Measurements from ENCODE around the gene ALB. TPM values are rescaled to one million over a fixed set of nuclear protein-coding genes. Genes with fewer than 3 reads are reported as not detected.

ALB gene
- total and polyA plus RNA-seq, 7 experiments from 2014 or later = 0.45 to 0.96 TPM; not detected in 5

DNA sequence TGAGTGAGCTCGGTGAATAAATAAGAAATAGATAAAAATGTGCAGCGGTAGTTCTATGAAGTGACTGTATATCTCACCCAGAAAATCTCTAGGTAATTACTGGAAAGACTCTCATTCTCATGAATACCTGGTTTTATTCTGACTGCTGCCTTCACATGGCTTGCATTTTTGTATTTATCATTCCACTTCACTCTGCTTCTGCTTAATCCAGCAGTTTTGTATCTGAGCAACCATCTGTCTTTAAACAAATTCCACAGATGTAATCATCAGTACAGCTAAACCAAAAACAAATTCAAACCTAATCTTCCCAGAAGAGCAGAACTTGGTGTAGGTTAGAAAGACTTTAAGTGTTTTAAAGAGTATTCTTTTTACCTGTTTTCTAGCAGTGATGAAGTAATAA, 11.2 kb upstream of the ALB start:
- DNase-seq (no peak), ATAC-seq (no peak)
- Mint-ChIP-seq H3K4me1 (no peaks in the 10 kb centered on the region), H3K36me3 (no peaks in the 10 kb centered on the region), H3K27me3 (peaks cover 0 to 22% (median 6%) of the 10 kb centered on the region in 5 donors), H3K9me3 (peaks cover 0 to 4% (median 0%) of the 10 kb centered on the region in 11 donors), H3K27ac (no peak overlapping the region), H3K4me3 (no peak overlapping the region)
- no peaks in the 10 kb centered on the region for H3K4me1 ChIP-seq (ENCODE audit: control insufficient read depth in 2 of 2, insufficient read depth in 2 of 2, low read length in 2 of 2)
- intact Hi-C loops (cut with micrococcal nuclease) = no loop called here
- POLR2A ChIA-PET = no interaction called here
- no peak overlapping the region for H3K4me3 ChIP-seq (ENCODE audit: low read length)
- H3K36me3 ChIP-seq (ENCODE audit: control insufficient read depth in 2 of 3, insufficient read depth in 3 of 3, low read length in 3 of 3) = no peaks in the 10 kb centered on the region
- H3K27ac ChIP-seq (ENCODE audit: low read depth, low read length) = no peak overlapping the region
- no peaks in the 10 kb centered on the region for H3K27me3 ChIP-seq (ENCODE audit: control insufficient read depth in 2 of 2, insufficient read depth in 2 of 2, low read length in 2 of 2)
- CTCF ChIA-PET = no interaction called here
- no peaks in the 10 kb centered on the region for H3K9me3 ChIP-seq (ENCODE audit: control insufficient read depth in 2 of 3, low read length in 3 of 3)

DNA sequence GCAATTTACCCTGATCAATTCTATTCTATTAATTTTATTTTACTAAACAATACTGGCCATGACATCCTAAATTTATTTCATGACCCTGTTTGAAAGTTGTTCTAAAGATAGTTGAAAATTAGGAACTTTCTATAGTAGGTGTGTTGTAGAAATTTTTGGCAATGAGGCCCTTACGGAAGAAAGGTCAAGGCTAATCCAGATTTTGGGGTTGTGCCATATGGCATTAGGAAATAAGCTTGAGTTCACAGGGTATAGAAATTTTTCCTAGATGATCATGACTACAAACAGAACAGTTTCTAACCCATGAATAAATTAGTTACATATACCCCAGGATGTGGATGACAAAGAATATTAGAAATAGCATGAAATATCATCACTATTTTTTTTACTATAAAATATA, 7.8 kb upstream of the ALB start:
- no peaks in the 10 kb centered on the region for H3K36me3 Mint-ChIP-seq
- POLR2A ChIA-PET = no interaction called here
- no peak overlapping the region for H3K4me3 Mint-ChIP-seq
- no peak overlapping the region for H3K4me3 ChIP-seq (ENCODE audit: low read length)
- H3K27me3 ChIP-seq (ENCODE audit: control insufficient read depth in 2 of 2, insufficient read depth in 2 of 2, low read length in 2 of 2) = no peaks in the 10 kb centered on the region
- no peaks in the 10 kb centered on the region for H3K4me1 Mint-ChIP-seq
- no peak for DNase-seq
- no peak for ATAC-seq
- intact Hi-C loops (cut with micrococcal nuclease) = no loop called here
- no peaks in the 10 kb centered on the region for H3K9me3 ChIP-seq (ENCODE audit: control insufficient read depth in 2 of 3, low read length in 3 of 3)
- H3K27ac ChIP-seq (ENCODE audit: low read depth, low read length) = no peak overlapping the region
- peaks cover 0 to 15% (median 6%) of the 10 kb centered on the region in 5 donors for H3K27me3 Mint-ChIP-seq
- no peaks in the 10 kb centered on the region for H3K9me3 Mint-ChIP-seq
- H3K27ac Mint-ChIP-seq = no peak overlapping the region
- H3K4me1 ChIP-seq (ENCODE audit: control insufficient read depth in 2 of 2, insufficient read depth in 2 of 2, low read length in 2 of 2) = no peaks in the 10 kb centered on the region
- no peaks in the 10 kb centered on the region for H3K36me3 ChIP-seq (ENCODE audit: control insufficient read depth in 2 of 3, insufficient read depth in 3 of 3, low read length in 3 of 3)
- CTCF ChIA-PET = interaction anchor here (0.6 kb wide), 1 partner anchor 39 kb away, joined by 3 read pairs; no protein-coding TSS in a partner anchor

DNA sequence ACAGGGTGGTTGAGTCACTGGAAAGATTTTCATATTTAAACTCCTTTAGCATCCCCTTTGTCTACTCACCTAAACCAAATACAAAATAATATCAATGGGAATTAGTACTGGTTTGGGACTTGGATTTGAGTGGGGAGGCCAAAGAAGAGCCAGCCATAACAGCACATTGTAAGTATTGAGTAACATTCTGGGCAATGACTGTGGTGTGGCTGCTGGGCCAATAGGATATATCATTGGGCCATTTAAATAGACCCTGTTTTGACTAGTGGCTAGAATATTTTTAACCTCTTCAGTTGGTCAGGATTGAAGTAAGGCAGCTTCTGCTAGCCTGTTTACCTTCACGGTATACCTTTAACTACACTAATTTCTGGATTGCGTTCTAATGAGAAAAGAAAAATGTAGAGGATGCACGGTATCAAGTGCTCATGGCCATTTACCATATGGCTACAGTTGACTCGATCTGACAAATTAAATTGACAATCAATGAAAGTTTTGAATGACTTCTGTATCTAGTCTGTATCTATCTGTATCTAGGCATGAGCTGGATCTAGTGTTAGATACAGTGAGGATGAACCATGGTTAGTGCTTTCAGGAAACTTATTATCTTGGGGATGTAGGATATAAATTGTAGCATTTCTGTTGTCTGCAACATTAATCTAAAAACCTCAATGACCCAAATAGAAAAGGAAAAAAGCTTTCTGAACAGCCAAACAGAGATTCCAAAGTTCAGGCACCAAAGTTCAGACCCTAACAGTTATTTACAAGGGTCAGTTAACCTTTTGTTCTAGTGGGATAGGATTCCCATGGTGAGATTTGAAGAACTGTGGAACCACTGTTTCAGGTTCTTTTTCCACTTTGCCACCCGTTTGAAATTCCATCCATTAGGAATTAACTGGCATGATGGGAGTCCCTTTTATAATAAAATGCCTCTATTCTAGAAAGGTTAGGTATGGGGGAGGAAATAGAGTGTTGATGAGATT, 6.8 kb upstream of the ALB start:
- CTCF ChIA-PET = interaction anchor here (0.6 kb wide), 1 partner anchor 40 kb away, joined by 3 read pairs; no protein-coding TSS in a partner anchor
- intact Hi-C loops (cut with micrococcal nuclease) = no loop called here
- POLR2A ChIA-PET = no interaction called here
- Mint-ChIP-seq H3K9me3 (no peaks in the 10 kb centered on the region), H3K27ac (no peak overlapping the region), H3K36me3 (no peaks in the 10 kb centered on the region), H3K4me1 (no peaks in the 10 kb centered on the region), H3K4me3 (no peak overlapping the region), H3K27me3 (peaks cover 0 to 10% (median 6%) of the 10 kb centered on the region in 5 donors)
- ATAC-seq (no peak), DNase-seq (no peak)
- H3K4me3 ChIP-seq (ENCODE audit: low read length) = no peak overlapping the region
- no peak overlapping the region for H3K27ac ChIP-seq (ENCODE audit: low read depth, low read length)
- no peaks in the 10 kb centered on the region for H3K27me3 ChIP-seq (ENCODE audit: control insufficient read depth in 2 of 2, insufficient read depth in 2 of 2, low read length in 2 of 2)
- no peaks in the 10 kb centered on the region for H3K4me1 ChIP-seq (ENCODE audit: control insufficient read depth in 2 of 2, insufficient read depth in 2 of 2, low read length in 2 of 2)
- H3K9me3 ChIP-seq (ENCODE audit: control insufficient read depth in 2 of 3, low read length in 3 of 3) = no peaks in the 10 kb centered on the region
- H3K36me3 ChIP-seq (ENCODE audit: control insufficient read depth in 2 of 3, insufficient read depth in 3 of 3, low read length in 3 of 3) = no peaks in the 10 kb centered on the region

DNA sequence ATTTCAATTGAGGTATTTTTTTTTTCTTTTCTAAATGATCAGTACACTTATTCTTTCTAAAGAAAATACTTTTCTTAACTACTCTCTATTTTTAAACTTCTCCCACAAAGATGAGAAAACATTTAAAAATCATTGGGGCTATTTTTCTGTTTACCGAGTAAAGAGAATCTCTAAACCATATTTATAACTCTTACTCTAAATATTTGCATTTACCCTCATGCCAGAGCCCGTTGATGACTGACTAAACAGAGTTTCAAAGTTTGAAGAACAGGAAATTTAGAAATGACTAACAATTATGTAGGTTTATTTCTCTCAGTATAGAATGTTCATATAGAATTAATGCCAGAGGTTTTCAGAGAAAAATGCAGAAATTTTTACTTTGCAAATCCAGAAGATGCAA, 2.7 kb upstream of the ALB start:
- no peak overlapping the region for H3K4me3 ChIP-seq (ENCODE audit: low read length)
- Mint-ChIP-seq H3K27me3 (peaks cover 0 to 3% (median 0%) of the 10 kb centered on the region in 5 donors), H3K4me1 (no peaks in the 10 kb centered on the region), H3K9me3 (no peaks in the 10 kb centered on the region), H3K27ac (no peak overlapping the region), H3K4me3 (no peak overlapping the region), H3K36me3 (no peaks in the 10 kb centered on the region)
- H3K36me3 ChIP-seq (ENCODE audit: control insufficient read depth in 2 of 3, insufficient read depth in 3 of 3, low read length in 3 of 3) = no peaks in the 10 kb centered on the region
- ChIA-PET POLR2A (no interaction called here), CTCF (no interaction called here)
- intact Hi-C loops (cut with micrococcal nuclease) = no loop called here
- H3K27ac ChIP-seq (ENCODE audit: low read depth, low read length) = no peak overlapping the region
- no peak for ATAC-seq
- no peaks in the 10 kb centered on the region for H3K4me1 ChIP-seq (ENCODE audit: control insufficient read depth in 2 of 2, insufficient read depth in 2 of 2, low read length in 2 of 2)
- no peak for DNase-seq
- H3K9me3 ChIP-seq (ENCODE audit: control insufficient read depth in 2 of 3, low read length in 3 of 3) = no peaks in the 10 kb centered on the region
- H3K27me3 ChIP-seq (ENCODE audit: control insufficient read depth in 2 of 2, insufficient read depth in 2 of 2, low read length in 2 of 2) = no peaks in the 10 kb centered on the region

DNA sequence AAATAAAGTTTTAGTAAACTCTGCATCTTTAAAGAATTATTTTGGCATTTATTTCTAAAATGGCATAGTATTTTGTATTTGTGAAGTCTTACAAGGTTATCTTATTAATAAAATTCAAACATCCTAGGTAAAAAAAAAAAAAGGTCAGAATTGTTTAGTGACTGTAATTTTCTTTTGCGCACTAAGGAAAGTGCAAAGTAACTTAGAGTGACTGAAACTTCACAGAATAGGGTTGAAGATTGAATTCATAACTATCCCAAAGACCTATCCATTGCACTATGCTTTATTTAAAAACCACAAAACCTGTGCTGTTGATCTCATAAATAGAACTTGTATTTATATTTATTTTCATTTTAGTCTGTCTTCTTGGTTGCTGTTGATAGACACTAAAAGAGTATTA, 370 bp downstream of the ALB start:
- DNase-seq = no peak
- no peak for ATAC-seq

DNA sequence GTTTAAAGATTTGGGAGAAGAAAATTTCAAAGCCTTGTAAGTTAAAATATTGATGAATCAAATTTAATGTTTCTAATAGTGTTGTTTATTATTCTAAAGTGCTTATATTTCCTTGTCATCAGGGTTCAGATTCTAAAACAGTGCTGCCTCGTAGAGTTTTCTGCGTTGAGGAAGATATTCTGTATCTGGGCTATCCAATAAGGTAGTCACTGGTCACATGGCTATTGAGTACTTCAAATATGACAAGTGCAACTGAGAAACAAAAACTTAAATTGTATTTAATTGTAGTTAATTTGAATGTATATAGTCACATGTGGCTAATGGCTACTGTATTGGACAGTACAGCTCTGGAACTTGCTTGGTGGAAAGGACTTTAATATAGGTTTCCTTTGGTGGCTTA, 1.1 kb downstream of the ALB start:
- CTCF ChIA-PET = no interaction called here
- H3K4me3 ChIP-seq (ENCODE audit: low read length) = no peak overlapping the region
- H3K4me1 Mint-ChIP-seq = no peaks in the 10 kb centered on the region
- POLR2A ChIA-PET = no interaction called here
- H3K27ac ChIP-seq (ENCODE audit: low read depth, low read length) = no peak overlapping the region
- H3K27me3 Mint-ChIP-seq = peaks cover 0 to 3% (median 0%) of the 10 kb centered on the region in 5 donors
- H3K4me1 ChIP-seq (ENCODE audit: control insufficient read depth in 2 of 2, insufficient read depth in 2 of 2, low read length in 2 of 2) = no peaks in the 10 kb centered on the region
- H3K9me3 ChIP-seq (ENCODE audit: control insufficient read depth in 2 of 3, low read length in 3 of 3) = no peaks in the 10 kb centered on the region
- no peaks in the 10 kb centered on the region for H3K36me3 Mint-ChIP-seq
- H3K9me3 Mint-ChIP-seq = no peaks in the 10 kb centered on the region
- intact Hi-C loops (cut with micrococcal nuclease) = no loop called here
- ATAC-seq (no peak), DNase-seq (no peak)
- no peak overlapping the region for H3K27ac Mint-ChIP-seq
- no peaks in the 10 kb centered on the region for H3K36me3 ChIP-seq (ENCODE audit: control insufficient read depth in 2 of 3, insufficient read depth in 3 of 3, low read length in 3 of 3)
- no peaks in the 10 kb centered on the region for H3K27me3 ChIP-seq (ENCODE audit: control insufficient read depth in 2 of 2, insufficient read depth in 2 of 2, low read length in 2 of 2)
- no peak overlapping the region for H3K4me3 Mint-ChIP-seq

More for the DNA sequence above, 370 bp downstream of the ALB start:
- intact Hi-C loops (cut with micrococcal nuclease) = no loop called here
- POLR2A ChIA-PET = no interaction called here
- CTCF ChIA-PET = interaction anchor here (0.7 kb wide), 1 partner anchor 10 kb away, joined by 3 read pairs; no protein-coding TSS in a partner anchor
- no peaks in the 10 kb centered on the region for H3K36me3 ChIP-seq (ENCODE audit: control insufficient read depth in 2 of 3, insufficient read depth in 3 of 3, low read length in 3 of 3)
- Mint-ChIP-seq H3K36me3 (no peaks in the 10 kb centered on the region), H3K4me1 (no peaks in the 10 kb centered on the region), H3K27me3 (peaks cover 0 to 3% (median 0%) of the 10 kb centered on the region in 5 donors), H3K27ac (no peak overlapping the region), H3K9me3 (no peaks in the 10 kb centered on the region), H3K4me3 (no peak overlapping the region)
- no peaks in the 10 kb centered on the region for H3K27me3 ChIP-seq (ENCODE audit: control insufficient read depth in 2 of 2, insufficient read depth in 2 of 2, low read length in 2 of 2)
- H3K9me3 ChIP-seq (ENCODE audit: control insufficient read depth in 2 of 3, low read length in 3 of 3) = no peaks in the 10 kb centered on the region
- H3K4me1 ChIP-seq (ENCODE audit: control insufficient read depth in 2 of 2, insufficient read depth in 2 of 2, low read length in 2 of 2) = no peaks in the 10 kb centered on the region
- no peak overlapping the region for H3K4me3 ChIP-seq (ENCODE audit: low read length)
- no peak overlapping the region for H3K27ac ChIP-seq (ENCODE audit: low read depth, low read length)

DNA sequence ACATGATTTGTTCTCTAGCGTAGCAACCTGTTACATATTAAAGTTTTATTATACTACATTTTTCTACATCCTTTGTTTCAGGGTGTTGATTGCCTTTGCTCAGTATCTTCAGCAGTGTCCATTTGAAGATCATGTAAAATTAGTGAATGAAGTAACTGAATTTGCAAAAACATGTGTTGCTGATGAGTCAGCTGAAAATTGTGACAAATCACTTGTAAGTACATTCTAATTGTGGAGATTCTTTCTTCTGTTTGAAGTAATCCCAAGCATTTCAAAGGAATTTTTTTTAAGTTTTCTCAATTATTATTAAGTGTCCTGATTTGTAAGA, 2.4 kb downstream of the ALB start:
- POLR2A ChIA-PET = no interaction called here

More for the DNA sequence above, 2.4 kb downstream of the ALB start:
- no peak overlapping the region for H3K4me3 ChIP-seq (ENCODE audit: low read length)
- Mint-ChIP-seq H3K4me1 (no peaks in the 10 kb centered on the region), H3K27me3 (no peaks in the 10 kb centered on the region), H3K4me3 (no peak overlapping the region), H3K36me3 (no peaks in the 10 kb centered on the region), H3K9me3 (no peaks in the 10 kb centered on the region), H3K27ac (no peak overlapping the region)
- H3K9me3 ChIP-seq (ENCODE audit: control insufficient read depth in 2 of 3, low read length in 3 of 3) = no peaks in the 10 kb centered on the region
- intact Hi-C loops (cut with micrococcal nuclease) = no loop called here
- CTCF ChIA-PET = no interaction called here
- no peak for ATAC-seq
- DNase-seq = no peak
- no peaks in the 10 kb centered on the region for H3K4me1 ChIP-seq (ENCODE audit: control insufficient read depth in 2 of 2, insufficient read depth in 2 of 2, low read length in 2 of 2)
- no peaks in the 10 kb centered on the region for H3K27me3 ChIP-seq (ENCODE audit: control insufficient read depth in 2 of 2, insufficient read depth in 2 of 2, low read length in 2 of 2)
- no peaks in the 10 kb centered on the region for H3K36me3 ChIP-seq (ENCODE audit: control insufficient read depth in 2 of 3, insufficient read depth in 3 of 3, low read length in 3 of 3)
- H3K27ac ChIP-seq (ENCODE audit: low read depth, low read length) = no peak overlapping the region

Measured in naive thymus-derived CD4-positive, alpha-beta T cell (primary cell).